Hepatocyte (in vitro differentiated cells): ENCODE data around the gene VPS54. TPM values are rescaled to one million over a fixed set of nuclear protein-coding genes. Genes with fewer than 3 reads are reported as not detected.

Source experiments
- DNase-seq: peaks from one replicate; pipeline ENCODE4 v3.0.0-alpha.2; 2016; ENCODE audit warnings: low spot score
- H2AFZ ChIP-seq: fragments of 200-600 bp; sonication (generic); 2 replicates; pipeline ENCODE4 v1.6.0; 2016; ENCODE audit warnings: antibody characterized with exemption, mild to moderate bottlenecking
- H3K27ac ChIP-seq: fragments of 200-600 bp; sonication (generic); 2 replicates; pipeline ENCODE4 v1.5.1; 2016; ENCODE audit warnings: mild to moderate bottlenecking
- H3K27me3 ChIP-seq: fragments of 200-600 bp; sonication (generic); 2 replicates; pipeline ENCODE4 v1.6.1; 2016
- H3K36me3 ChIP-seq: fragments of 200-600 bp; sonication (generic); replicated peaks from 2 replicates; pipeline ENCODE4 v1.5.1; 2016; ENCODE audit warnings: low read depth; ENCODE audit not compliant: insufficient read depth
- H3K4me1 ChIP-seq: fragments of 200-600 bp; sonication (generic); 2 replicates; pipeline ENCODE4 v1.5.1; 2016; ENCODE audit warnings: mild to moderate bottlenecking, moderate library complexity; ENCODE audit not compliant: insufficient read depth
- H3K4me2 ChIP-seq: fragments of 200-600 bp; sonication (generic); 2 replicates; pipeline ENCODE4 v1.6.0; 2016
- H3K4me3 ChIP-seq: fragments of 200-600 bp; sonication (generic); 2 replicates; pipeline ENCODE4 v1.5.1; 2016; ENCODE audit warnings: mild to moderate bottlenecking
- H3K79me2 ChIP-seq: fragments of 200-600 bp; sonication (generic); 2 replicates; pipeline ENCODE4 v1.6.0; 2017; ENCODE audit warnings: mild to moderate bottlenecking
- H3K9me2 ChIP-seq: fragments of 200-600 bp; sonication (generic); replicated peaks from 2 replicates; pipeline ENCODE4 v1.6.0; 2017; ENCODE audit warnings: mild to moderate bottlenecking; ENCODE audit not compliant: insufficient read depth
- H3K9me3 ChIP-seq: fragments of 200-600 bp; sonication (generic); 2 replicates; pipeline ENCODE4 v1.5.1; 2016; ENCODE audit warnings: low read depth, mild to moderate bottlenecking
- H4K20me1 ChIP-seq: fragments of 200-600 bp; sonication (generic); 2 replicates; pipeline ENCODE4 v1.6.0; 2016; ENCODE audit warnings: mild to moderate bottlenecking; ENCODE audit not compliant: insufficient read depth, poor library complexity, severe bottlenecking
- EZH2 ChIP-seq: fragments of 200-600 bp; sonication (generic); IDR thresholded peaks from 2 replicates; pipeline ENCODE4 v1.6.1; 2016; ENCODE audit warnings: antibody characterized with exemption, mild to moderate bottlenecking, borderline replicate concordance
- EZH2phosphoT487 ChIP-seq: fragments of 200-600 bp; sonication (generic); IDR thresholded peaks from one replicate; pipeline ENCODE4 v1.6.1; 2018; ENCODE audit warnings: antibody characterized with exemption, mild to moderate bottlenecking, low read depth, moderate library complexity; ENCODE audit not compliant: unreplicated experiment, severe bottlenecking
- WGBS: methylation state at CpG from one replicate; pipeline ENCODE4 v1.1.6; 2016; ENCODE audit warnings: low lambda C conversion rate; ENCODE audit errors: missing lambda C conversion rate; 5-methylcytosine and 5-hydroxymethylcytosine counted together
- polyA plus RNA-seq: library from polyadenylated mRNA; unstranded; fragments of >200 nt; fragmentation: Nextera tagmentation; extraction: Ambion mirVana; gene quantifications from 2 replicates; pipeline ENCODE4 v1.2.1, GENCODE V29; 2016
- total RNA-seq: library from RNA; depleted of rRNA; stranded (reverse); fragments of >200 nt; gene quantifications from 2 replicates; pipeline ENCODE4 v1.2.3, GENCODE V29; 2014
- TF ChIP-seq, protein P1 (sequence below): fragments of 200-600 bp; sonication (generic); IDR thresholded peaks from 2 replicates; pipeline ENCODE4 v1.5.1; 2016; ENCODE audit warnings: antibody characterized with exemption, mild to moderate bottlenecking; ENCODE audit not compliant: poor library complexity

The VPS54 gene
- total and polyA plus RNA-seq, 2 experiments from 2014 or later: 14.5 to 40.5 TPM

DNA sequence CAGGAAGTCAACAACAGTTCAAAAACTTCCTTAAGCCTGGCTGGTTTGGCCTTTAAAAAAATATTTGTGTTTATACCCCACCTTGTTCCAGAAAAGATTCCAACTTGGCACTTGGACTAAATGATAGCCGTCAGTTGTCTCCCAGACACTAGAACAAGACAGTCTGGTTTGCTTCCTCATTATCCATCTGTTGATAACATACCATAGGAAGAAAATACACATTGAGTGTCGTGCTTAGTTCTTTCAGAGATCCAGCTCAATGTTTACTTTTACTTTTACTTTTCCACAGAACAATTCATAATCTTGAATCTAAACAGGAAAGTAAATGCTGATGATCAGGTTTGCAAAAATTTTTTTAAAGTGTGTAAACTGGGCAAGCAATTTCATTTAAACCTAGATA, 2.4 kb upstream of the VPS54 start:
- no peak for TF ChIP-seq EZH2phosphoT487
- TF ChIP-seq EZH2: no peak
- TF ChIP-seq, protein P1, sequence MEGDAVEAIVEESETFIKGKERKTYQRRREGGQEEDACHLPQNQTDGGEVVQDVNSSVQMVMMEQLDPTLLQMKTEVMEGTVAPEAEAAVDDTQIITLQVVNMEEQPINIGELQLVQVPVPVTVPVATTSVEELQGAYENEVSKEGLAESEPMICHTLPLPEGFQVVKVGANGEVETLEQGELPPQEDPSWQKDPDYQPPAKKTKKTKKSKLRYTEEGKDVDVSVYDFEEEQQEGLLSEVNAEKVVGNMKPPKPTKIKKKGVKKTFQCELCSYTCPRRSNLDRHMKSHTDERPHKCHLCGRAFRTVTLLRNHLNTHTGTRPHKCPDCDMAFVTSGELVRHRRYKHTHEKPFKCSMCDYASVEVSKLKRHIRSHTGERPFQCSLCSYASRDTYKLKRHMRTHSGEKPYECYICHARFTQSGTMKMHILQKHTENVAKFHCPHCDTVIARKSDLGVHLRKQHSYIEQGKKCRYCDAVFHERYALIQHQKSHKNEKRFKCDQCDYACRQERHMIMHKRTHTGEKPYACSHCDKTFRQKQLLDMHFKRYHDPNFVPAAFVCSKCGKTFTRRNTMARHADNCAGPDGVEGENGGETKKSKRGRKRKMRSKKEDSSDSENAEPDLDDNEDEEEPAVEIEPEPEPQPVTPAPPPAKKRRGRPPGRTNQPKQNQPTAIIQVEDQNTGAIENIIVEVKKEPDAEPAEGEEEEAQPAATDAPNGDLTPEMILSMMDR: no peak
- Histone ChIP-seq H3K79me2 (peaks cover 20% of the 10 kb centered on the region), H3K4me1 (peaks cover 33% of the 10 kb centered on the region), H3K36me3 (no peaks in the 10 kb centered on the region), H3K4me2 (peak overlapping the region; percentile 47), H3K4me3 (no peak overlapping the region), H3K9me3 (no peaks in the 10 kb centered on the region), H3K9me2 (no peaks in the 10 kb centered on the region), H2AFZ (no peak overlapping the region), H3K27me3 (no peaks in the 10 kb centered on the region), H4K20me1 (peaks cover 2% of the 10 kb centered on the region), H3K27ac (peak overlapping the region; percentile 99)
- DNase-seq: peak; percentile 10
- WGBS: 10% methylated on average over 2 of the region's 2 CpGs

DNA sequence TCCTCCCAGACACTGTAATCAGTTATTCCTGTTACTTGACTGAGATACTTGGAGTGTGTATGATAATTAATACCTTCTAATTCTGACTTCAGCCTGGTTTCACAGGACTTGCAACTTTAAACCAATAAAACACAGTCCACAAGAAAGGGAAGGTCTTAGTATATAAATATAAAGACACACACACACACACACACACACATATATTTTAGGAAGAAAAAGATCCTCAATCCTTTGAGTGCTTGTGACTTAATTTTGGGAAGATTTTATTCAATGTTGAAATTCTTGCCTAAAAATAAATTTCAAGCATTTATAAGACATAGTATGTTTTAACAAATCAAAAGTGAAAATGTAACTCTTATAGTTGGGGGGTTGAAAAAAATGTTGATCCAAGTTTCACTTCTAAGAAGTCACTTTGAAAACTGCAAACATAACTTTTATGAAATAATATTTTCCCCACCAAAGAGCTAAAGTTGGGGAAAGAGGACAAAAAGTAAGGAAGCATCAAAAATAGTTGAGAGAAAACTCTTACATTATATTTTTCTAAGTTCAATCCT, 824 bp upstream of the VPS54 start:
- H4K20me1 ChIP-seq: peaks cover 4% of the 10 kb centered on the region
- H3K4me2 ChIP-seq: peak overlapping the region; percentile 87
- H3K9me2 ChIP-seq: no peaks in the 10 kb centered on the region
- TF ChIP-seq, protein P1: no peak
- no peak for TF ChIP-seq EZH2
- no peak for TF ChIP-seq EZH2phosphoT487
- H3K4me1 ChIP-seq: peaks cover 31% of the 10 kb centered on the region
- H3K27ac ChIP-seq: peak overlapping the region; percentile 99
- DNase-seq: no peak
- H3K9me3 ChIP-seq: no peaks in the 10 kb centered on the region
- H2AFZ ChIP-seq: peak overlapping the region; percentile 95
- peaks cover 35% of the 10 kb centered on the region for H3K79me2 ChIP-seq
- H3K36me3 ChIP-seq: no peaks in the 10 kb centered on the region
- no peaks in the 10 kb centered on the region for H3K27me3 ChIP-seq
- H3K4me3 ChIP-seq: no peak overlapping the region

DNA sequence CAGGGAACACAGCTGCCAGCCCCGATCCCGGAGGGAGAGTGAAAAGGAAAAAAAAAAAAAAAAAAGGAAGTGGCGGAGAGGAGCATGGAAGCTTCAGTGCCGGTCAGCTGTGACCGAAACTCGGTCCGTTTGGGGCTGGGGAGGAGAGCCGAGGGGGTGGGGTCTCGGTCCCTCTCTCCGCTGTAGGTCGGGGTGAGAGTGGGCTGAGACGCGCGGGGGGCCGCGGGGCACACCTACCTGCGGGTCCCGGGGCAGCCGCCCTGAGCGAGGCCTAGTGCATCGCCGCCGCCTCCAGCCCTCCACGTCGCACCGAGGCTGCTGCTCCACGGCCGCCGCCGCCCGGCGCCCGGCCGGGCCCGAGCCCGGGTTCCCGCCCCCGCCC, 536 bp downstream of the VPS54 start:
- Histone ChIP-seq H3K4me3 (peak overlapping the region; percentile 84), H3K27ac (peak overlapping the region; percentile 99), H3K4me2 (peak overlapping the region; percentile 87), H4K20me1 (peaks cover 4% of the 10 kb centered on the region), H3K9me3 (no peaks in the 10 kb centered on the region), H2AFZ (peak overlapping the region; percentile 41), H3K9me2 (no peaks in the 10 kb centered on the region), H3K4me1 (peaks cover 24% of the 10 kb centered on the region), H3K36me3 (no peaks in the 10 kb centered on the region), H3K27me3 (no peaks in the 10 kb centered on the region), H3K79me2 (peaks cover 49% of the 10 kb centered on the region)
- peak; percentile 63 for DNase-seq
- TF ChIP-seq EZH2phosphoT487 (no peak), EZH2 (no peak)
- TF ChIP-seq, protein P1: no peak
- 1% methylated on average over 7 of the region's 38 CpGs for WGBS
